Non-pigmented ciliary epithelial cell (primary cell): ENCODE data around the gene MFSD12.

Experiments used
- DNase-seq: peaks from one replicate; pipeline ENCODE4 v3.0.0-alpha.2; 2010; ENCODE audit warnings: low read depth

The MFSD12 gene

DNA sequence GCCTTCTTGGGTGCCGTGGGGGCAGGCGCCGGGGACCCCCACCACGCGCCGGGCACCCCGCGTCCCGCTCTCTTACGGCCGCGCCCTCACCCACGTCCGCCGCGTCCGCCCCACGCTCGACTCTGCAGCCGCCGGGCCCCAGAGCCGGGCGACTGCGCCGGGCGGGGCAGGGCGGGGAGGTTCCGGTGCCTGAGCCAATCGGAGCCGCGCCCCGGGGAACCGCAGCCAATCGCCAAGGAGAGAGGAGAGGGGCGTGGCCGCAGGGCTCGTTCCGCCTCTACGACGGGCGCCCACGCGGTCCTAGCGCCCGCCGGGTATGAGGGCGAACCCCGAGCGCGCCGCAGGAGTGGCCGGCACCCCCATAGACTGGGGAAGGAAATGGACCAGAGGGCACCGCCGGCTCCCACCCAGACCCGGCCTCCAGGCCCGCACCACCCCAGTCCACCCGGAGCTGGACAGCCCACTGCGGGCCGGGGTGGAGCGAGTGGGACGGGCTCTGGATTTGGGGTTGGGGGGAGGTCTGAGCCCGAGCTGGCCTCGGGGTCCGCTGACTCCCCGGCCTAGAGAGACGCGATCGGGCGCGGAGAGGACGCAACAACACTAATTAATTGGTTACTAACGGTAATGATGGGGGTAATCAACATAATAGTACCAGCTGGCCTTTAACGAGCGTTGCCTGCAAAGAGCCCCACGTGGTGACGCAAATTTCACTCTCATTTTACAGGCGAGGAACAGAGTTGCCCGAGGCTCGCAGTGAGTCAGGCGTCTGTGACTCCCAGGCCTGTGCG, at the start of gene MFSD12:
MFSD12 (minus strand) TSS at position 126 of the 788 bp plus-strand sequence. CDS start 183 bp downstream, outside the sequence.
- peak; percentile 74 for DNase-seq

DNA sequence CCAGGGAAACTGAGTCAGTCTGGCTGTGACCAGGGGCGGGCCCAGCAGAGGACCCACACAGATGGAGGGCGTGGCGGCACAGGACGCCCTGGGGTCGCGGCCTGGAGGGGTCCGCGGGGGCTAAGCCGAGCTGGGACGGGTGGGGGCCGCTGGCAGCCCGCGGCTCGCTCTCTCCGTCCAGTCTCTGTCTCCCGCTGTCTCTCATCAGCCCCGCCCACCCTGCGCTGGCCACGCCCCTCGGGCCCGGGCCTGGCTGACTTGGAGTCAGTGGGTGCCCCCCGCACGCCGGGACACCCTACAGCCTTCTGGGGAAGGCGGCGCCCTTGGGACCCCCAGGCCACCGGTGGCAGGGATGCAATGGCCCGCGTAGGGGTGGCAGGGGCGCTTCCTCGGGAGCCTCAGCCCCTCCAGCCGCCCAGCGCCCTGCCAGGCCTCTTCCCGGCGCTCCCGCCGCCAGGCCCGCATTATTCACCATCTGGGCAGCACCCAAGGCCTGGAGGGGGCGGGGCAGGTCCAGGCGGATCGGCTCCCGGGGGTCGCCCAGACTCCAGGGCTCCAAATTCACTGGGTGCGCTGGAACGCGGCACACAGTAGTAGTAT, 49.4 kb upstream of the MFSD12 start, which contains the start of gene TBXA2R:
TBXA2R (minus strand) TSS at position 186 of the 600 bp plus-strand sequence. CDS start 6,241 bp downstream, outside the sequence.
- no peak for DNase-seq

DNA sequence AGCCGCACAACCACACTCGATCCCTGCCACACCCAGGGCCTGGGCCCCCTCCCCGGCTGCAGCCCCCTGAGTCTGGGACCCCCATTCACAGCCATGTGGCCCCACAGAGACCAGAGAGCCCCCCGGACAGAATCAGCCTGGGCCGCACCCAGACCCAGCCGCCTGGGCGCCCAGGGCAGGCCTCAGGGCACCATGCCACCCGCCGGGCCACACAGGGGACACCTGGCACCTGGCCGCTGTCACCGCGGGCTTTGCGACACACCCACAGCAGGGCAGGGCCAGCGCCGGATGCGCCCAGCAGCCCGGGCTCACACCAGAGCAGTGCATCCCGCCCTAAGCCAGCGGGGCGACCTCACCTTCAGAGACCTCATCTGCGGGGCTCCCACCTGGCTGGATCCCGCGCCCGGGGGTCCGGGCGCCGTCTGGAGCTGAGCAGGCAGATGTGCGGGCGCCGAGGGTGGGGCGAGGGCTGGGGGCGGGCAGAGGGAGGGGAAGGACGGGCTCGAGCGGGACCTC, 48.8 kb upstream of the MFSD12 start:
- no peak for DNase-seq

DNA sequence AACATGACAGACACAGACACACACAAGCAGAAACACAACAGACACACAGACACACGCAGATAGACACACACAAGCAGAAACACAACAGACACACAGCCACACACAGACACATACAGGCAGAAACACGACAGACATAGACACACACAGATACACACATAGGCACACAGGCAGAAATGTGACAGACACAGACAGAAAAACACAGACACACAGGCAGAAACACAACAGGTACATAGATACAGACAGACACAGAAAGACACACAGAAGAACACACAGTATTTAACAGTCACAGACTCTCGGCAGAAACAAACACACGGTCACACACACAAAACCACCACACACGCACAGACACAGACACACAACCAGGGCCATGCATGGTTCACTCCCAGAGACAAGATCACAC, 48.4 kb upstream of the MFSD12 start:
- no peak for DNase-seq

DNA sequence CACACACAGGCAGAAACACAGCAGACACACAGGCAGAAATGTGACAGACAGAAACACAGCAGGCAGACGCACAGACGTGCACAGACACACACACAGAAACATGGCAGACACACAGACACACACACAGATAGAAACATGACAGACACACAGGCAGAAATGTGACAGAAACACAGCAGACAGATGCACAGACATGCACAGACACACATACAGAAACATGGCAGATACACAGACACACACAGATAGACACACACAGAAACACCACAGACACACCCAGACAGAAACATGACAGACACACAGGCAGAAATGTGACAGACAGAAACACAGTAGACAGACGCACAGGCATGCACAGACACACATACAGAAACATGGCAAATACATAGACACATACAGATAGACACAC, 48.0 kb upstream of the MFSD12 start:
- DNase-seq: no peak

DNA sequence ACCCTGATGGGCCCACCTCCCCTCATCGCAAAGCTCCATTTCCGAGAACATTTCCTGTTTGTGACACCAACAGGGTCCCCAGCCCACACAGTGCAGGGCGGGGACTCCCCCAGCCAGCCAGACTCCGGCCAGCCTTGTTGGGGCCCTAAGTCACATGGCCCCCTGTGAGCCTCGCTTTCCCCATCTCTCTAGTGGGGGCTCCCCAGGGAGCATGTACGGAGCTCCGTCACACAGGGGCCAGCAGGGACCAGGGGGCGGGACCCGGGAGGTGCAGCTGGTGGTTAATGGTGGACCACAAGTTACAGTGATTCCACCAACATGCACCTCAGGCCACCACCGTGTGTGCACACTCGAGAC, 47.6 kb upstream of the MFSD12 start:
- no peak for DNase-seq

DNA sequence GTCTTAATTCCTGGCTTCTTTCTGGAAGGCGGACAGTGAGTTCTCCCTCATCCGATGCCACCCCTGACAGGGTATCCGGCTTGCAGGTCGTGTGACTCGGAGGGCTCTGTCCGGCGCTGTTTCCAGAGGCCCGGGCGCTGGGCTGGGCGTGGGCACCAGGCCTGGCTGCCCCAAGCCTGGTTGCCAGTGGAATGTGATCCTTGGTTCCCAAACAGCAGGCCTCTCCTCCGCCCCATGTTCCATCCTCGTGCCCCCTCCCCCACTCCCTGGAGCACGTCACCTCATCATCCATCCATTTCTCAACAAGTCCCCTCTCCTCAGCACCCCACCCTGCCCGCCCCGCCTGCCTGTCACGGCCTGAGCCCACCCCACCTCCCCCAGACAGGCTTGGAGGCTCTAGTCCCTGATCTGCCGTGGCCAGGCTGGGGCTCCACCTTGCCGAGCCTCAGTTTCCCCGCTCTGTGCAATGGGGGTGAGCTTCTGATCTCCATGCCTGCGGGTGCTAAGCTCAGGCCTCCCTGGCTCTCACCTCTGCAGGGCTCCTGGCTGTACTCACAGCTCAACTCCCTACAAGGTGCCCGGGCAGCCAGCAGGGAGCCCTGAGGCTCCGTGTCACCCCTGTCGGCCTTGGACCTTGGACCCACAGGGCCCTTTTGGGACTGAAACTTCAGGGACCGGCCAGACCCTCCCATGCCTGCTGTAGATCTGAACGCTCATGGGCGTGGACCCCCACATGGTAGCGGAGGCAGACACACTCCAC, 47.0 kb upstream of the MFSD12 start:
- DNase-seq: no peak

DNA sequence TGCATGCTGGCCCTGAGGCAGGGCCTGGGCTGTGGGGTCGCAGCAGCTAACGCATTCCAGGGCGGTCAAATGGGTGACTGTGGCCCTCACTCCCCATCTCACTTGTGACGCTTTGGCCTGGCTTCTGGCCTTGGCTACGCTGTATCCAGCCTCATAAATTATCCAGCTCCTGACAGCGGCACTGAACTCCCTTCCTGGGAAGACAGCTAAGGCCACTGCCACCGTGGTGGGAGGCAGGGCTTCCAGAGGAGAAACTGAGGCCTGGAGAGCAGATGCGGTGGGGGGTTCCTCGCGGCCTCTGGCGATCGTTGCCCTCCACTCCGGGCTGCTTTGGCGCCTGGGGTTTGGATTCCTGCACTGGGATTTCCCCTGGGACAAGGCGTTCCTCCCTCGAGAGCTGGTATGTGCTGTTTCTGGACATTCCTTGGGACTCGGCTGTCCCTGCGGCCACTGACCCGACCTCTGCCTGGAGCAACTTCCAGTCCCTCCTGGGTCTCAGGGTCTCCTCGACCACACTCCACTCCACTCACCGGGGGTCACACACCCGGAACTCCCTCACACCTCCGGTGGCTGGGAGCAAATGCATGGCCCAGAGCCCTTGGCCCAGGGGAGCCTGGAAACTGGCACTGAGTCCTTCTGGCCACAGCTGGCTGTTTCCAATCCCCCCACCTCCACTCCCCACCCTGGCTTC, 45.9 kb upstream of the MFSD12 start:
- DNase-seq: no peak

DNA sequence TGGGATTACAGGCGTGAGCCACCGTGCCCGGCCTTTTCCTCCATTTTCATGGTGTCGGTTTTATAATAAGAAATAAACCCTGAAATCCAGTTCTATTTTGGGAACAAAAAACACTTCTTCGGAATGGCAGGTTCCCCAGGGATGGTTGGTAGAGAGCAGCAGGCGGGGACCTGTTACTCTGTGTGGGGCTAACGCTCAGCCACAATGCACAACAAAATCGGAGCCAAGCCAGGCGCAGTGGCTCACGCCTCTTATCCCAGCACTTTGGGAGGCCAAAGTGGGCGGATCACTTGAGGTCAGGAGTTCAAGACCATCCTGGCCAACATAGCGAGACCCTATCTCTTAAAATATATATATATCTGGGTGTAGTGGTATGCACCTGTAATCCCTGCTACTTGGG, 43.6 kb upstream of the MFSD12 start:
- DNase-seq: no peak

DNA sequence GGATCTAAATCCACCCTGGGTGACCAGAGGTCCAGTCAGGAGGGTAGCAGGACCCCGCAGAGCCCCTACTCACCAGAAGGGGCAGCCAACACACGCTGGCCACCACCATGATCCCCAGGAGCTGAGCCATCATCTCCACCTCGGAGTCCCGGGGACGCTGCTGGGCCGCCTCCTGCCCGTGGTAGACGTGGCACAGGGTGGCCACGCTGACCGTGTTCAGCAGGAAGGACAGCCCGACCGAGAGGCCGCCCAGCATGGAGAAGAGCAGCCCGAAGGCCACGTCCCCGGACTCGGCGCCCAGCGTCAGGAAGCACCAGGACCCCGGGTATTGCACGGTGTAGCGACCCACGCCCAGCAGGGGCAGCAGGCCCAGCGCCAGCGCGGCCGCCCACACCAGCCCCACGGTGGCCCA, 42.4 kb upstream of the MFSD12 start:
- no peak for DNase-seq

DNA sequence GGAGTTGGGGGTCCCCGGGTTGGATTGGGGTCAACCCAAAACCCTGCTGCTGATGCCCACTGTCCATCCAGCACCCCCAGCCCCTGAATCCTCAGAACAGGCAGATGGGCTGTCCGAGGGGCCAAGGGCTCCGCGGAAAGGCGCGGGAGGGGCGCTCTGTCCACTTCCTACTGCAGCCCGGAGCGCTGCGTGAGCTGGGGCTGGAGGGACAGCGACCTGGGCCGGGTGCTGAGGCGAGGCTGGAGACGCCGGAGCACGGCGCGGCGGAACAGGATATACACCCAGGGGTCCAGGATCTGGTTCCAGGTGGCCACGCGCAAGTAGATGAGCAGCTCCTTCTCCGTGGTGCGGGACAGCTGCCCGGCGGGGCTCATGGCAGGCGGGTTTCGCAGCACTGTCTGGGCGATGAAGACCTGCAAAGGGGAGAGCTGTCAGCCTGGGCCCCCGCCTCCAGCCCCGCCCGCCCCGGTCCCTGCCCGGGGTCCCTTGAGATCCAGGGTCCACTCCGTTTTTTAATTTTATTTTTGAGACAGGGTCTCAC, 38.2 kb upstream of the MFSD12 start:
- no peak for DNase-seq

DNA sequence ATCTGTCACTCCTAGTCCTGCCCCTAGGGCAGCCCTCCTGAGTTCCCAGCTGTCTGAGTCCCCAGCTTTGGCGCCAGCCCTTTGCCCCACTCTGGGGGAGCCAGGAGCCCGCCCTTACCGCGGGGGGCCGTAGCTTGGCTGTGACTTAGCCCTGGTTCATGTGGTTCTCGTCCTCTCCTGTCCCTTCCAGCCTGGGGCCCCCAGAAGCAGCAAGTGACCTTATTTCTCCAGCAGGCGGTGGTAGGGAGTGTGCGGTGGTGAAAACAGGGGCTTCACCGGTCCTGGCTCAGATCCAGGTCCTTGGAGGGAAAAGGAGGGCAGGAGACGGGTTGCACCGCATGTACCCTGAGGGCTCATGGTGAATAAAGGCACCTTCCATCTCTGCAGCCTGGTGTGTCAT, 35.8 kb upstream of the MFSD12 start:
- no peak for DNase-seq

DNA sequence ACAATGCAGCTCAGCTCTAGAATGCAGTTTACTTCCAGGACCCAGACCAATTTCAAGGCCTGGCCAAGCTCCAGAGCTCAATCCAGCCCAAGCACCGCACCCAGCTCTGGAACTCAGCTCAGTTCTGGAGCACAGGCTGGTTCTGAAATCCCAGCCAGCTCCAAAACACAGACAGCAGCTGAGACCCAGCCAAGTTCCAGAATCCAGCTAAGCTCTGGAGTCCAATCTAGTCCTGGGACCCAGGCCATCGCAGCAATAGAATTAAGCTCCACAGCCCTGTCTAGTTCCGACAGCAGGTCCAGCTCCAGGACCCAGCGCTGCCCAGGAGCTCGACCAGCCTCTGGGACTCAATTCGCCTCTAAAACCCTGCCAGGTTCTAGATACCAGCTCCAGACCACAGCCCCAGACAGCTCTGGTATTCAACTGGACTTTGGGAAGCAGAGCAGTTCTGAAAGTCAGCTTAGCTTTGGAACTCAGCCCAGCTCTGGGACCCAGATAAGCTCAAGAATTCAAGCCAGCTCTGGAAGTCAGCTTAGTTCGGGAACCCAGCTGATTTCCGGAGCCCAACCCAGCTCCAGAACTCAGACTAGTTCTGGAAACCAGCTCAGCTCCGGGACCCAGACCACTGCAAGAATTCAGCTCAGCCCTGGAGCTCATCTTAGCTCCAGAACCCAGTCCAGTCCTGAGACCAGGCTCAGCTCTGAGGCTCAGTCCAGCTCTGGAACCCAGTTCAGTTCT, 34.7 kb upstream of the MFSD12 start:
- DNase-seq: no peak

DNA sequence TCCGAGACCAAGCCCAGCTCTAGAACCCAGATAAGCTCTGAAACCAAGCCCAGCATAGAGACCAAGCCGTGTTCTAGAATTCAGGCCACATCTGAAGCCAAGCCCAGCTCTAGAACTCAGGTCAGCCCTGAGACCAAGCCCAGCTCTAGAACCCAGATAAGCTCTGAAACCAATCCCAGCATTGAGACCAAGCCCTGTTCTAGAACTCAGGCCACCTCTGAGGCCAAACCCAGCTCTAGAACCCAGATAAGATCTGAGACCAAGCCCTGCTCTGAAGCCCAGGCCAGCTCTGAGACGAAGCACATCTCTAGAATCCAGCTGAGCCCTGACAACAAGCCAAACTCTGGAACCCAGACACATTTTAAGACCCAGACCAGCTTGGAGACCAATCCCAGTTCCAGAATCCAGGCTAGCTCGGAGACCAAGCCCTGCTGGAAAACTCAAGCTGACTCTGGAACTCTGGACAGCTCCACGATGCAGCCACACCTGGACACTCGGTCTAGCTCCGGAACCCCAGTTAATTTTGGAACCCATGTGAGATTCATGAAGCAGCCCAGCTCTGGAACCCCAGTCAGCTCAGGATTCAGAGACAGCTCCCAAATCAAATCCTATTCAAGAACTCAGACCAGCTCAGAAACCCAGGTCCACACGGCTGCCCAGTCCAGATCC, 33.7 kb upstream of the MFSD12 start:
- DNase-seq: no peak

DNA sequence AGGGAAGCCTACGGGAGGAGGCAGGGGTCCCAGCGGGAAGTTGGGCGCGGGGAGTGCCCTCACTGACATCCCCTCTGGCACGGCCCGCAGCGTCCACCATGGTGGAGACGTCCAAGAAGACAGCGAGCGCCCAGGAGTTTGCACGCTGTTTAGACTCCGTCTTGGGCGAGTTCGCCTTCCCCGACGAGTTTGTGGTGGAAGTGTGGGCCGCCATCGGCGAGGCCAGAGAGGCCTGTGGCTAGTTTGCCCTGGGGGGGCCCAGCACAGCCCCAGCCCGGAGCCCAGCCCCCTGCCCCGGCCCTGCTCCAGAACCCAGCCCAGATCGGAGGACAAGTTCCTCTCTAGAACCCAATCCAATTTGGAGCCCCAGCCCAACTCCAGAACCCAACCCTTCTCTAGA, 32.6 kb upstream of the MFSD12 start:
- no peak for DNase-seq

DNA sequence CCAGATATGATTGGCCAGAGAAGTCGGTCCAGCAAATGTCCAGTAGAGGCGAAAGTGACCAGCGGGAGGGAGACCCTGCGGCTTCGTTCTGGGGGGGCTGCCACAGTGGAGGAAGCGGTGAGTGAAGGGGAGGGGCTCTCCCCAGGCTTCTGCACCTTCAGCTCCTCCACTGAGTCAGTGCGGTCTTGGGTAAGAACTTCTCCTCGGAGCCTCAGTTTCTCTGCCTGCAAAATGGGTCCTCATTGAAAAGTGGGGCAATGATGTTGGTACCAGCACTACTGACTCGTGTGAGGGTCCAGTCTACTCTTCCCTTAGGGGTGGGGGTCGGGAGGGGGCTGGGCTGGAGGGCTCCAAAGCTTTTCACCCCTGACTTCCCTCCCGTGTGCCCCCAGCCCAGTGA, 32.1 kb upstream of the MFSD12 start:
- no peak for DNase-seq

DNA sequence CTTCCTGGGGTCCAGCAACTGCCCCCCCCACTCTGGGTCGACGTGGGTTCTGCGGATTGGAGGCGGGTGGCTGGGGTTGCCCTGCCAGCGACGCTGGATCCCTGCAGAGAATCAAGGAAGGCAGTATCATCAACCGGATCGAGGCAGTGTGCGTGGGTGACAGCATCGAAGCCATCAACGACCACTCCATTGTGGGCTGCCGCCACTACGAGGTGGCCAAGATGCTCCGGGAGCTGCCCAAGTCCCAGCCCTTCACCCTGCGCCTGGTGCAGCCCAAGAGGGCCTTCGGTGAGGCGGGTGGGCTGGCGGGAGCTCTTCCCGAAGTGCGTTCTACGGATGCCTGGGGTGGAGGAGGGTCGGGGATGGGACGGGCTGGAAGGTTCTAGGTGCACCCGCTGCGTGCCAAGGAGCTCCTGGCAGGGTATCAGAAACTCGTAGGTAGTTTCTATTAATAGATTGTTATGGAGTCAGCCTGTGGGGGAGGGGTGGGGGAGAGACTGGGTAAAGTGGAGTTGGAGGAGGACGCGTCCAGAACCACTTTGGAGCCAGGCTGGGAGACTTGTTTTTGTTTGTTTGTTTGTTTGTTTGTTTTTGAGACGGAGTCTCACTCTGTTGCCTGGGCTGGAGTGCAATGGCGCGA, 29.4 kb upstream of the MFSD12 start:
- no peak for DNase-seq

DNA sequence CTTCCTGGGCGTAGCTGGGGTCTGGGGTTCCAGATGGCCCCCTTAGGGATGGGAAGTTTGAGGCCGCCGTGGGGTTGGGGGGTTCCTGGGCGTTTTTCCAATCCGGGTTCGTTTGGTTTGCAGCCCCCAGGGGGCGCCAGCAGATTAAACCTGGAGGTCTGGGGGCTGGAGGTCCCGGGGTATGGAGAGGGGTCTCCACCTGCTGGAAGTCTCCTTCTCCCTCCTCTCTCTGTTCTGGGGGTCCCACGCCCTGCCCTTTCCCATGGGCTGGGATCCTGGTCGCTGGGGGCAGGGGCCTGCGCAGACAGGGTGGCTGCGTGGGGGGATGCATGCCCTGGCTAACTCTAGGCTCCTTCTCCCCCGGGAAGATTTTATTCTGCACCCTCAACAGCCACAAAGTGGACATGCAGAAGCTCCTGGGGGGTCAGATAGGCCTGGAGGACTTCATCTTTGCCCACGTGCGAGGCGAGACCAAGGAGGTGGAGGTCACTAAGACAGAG, 28.8 kb upstream of the MFSD12 start:
- no peak for DNase-seq

DNA sequence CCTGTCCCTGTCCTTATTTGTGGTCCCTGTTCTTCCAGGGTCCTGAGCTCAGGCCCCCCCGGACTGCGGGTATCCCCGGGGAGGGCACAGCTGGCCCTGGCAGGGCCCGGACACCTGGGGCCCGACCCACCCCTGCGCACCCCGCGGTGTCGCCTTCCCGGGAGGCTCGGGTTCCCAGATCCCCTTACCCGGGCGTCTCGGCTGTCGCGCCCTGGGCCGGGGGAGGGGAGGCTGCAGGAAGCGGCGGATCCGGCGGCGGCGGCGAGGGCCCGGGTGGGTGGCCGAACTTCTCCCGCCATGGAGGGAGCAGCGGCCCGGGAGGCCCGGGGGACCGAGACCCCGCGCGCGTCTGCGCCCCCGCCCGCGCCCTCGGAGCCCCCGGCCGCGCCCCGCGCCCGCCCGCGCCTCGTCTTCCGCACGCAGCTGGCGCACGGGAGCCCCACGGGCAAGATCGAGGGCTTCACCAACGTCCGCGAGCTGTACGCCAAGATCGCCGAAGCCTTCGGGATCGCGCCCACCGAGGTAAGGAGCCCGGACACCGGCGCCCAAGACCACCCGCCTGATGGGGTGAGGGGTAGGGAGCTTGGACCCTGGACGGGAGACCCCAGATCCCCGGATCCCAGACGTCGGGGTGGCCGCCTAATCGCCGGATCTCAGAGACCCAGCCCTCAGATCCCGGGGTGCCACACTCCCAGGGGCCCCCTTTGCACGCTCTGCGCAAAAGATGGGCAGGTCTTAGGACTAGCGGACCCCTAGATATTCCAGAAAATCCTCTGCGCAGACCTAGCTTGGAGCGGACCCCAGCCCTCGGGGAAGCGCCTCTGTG, 28.1 kb upstream of the MFSD12 start, which contains the start of gene GIPC3:
GIPC3 (plus strand) TSS at position 178 of the 826 bp plus-strand sequence; CDS start at position 298, 120 bp downstream.
- no peak for DNase-seq
